NCI-H1436 treated with DMSO at 0.1 percent for 48 hours (cell line): Measurements from ENCODE around the gene RANBP17.

Experiments used
- DNase-seq: peaks from one replicate; lab custom pipeline; 2025; lab: John Stamatoyannopoulos, UW

Gene RANBP17

DNA sequence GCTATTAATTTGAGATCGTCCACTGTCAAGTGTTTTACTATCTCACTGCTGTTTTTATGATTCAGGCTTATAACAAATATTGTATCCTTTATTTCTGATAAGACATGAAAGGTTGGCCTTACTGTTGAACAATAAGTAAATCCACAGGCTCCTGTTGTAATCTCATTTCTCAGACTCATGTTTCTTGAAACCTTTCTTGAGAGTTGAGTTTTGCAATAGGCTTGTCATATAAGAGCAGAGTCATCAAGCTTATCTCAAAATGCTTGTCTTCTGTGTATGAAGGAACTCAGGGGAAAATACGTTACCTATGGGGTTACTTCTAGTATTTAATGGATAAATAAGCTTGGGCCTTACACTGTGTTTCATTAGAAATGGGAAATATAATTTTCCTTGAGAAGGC, 438.0 kb downstream of the RANBP17 start:
- DNase-seq: no peak

DNA sequence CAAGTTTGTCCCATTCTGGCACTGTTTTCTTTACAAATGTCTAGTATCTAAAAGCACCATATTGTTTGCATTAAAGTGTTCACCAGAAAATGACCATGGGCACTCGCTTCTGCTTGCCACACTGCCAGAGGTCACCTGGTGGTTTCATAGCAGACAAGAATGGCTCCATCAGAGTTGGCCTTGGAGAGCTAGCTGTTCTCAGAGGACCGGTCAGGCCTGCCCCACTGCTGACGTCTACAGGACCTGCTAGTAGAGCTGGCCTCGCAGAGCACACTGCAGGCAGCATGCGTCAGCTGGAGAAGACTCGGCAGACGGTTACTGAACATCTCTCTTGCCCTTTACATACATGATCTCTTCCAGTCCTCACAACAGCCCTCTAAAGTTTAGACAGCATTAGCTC, 438.5 kb downstream of the RANBP17 start:
- DNase-seq: no peak

DNA sequence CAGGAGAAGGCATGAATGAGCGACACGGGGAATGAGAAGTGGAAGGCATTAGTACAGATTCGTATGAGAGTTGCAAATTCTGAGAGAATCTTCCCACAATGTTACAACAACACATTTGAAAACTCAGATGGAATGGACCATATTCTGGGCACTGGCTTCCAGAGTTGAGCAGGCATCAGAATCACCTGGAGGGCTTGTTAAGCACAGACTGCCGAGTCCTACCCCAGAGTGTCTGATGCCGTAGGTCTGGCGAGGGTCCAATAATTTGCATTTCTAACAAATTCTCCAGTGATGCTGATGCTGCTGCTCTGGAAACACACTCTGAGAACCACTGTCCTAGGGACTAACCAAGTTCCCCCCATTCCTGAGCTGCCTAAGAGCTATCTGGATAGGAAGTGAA, 444.3 kb downstream of the RANBP17 start:
- no peak for DNase-seq

DNA sequence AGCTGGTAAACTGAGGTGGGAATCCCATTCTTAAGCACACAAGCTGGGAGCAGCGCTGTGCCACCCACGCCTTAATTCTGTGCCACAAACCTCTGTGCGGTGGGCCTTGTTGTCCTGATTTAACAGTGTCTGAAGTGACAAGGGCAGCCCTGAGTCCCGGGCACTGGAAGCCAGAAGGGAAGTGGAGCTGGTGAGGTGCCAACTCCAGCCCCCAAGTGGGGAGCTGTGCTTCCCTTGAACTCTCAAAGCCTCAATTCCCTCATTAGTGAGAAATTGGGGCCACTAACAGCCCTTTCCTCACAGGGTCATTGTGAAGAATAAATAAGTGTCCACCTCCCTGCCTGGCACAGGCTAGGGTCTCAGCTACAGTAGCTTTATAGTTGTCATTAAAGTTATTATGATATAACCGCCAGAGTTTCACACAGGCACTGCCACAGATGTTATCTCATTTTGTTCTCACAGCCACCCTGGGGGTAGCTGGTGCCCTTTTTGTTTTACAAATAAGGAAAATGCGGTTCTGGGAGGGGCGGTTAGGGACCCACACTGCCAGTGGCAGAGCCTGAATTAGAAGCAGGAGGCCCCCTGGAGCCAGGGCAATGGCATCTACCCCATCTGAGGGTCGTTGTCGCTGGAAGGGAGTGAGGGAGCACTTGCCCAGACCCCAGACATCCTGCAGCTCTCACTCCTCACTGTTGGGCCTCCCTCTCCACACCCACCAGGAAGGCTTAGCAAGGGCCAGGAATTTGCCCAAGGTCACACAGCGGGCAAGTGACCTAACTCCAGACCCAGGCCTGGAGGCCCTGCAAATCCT, 445.2 kb downstream of the RANBP17 start:
- DNase-seq: no peak

DNA sequence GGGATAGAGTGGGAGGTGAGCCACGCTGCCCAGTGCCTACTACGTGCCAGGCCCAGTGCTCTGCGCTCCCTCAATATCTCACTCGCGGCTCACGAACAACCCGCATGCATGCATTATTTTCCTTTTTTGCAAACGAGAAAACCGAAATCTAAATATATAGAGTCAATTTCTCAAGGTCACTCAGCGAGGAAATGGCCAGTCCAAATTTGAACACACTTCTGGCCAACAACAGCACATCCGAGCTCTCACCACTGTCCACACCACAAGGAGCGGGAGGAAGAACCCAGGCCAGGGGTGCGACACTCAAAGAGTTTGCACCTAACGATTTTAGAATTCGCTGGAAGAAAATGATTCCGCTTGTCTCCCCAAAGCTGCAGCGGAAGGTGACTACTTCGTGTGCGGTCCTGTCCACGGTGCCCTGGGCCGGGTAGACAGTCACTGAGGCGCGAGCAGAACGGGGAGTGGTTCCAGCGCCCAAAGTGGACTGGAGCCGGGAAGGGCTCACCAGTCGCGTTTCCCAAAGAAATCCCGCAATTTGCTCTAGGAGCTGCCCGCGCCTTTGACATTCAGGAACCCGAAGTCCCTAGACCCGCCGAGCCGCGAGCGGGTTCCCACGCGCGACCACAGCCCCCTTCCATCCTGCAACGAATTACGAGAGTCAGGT, 446.1 kb downstream of the RANBP17 start:
- DNase-seq: no peak

DNA sequence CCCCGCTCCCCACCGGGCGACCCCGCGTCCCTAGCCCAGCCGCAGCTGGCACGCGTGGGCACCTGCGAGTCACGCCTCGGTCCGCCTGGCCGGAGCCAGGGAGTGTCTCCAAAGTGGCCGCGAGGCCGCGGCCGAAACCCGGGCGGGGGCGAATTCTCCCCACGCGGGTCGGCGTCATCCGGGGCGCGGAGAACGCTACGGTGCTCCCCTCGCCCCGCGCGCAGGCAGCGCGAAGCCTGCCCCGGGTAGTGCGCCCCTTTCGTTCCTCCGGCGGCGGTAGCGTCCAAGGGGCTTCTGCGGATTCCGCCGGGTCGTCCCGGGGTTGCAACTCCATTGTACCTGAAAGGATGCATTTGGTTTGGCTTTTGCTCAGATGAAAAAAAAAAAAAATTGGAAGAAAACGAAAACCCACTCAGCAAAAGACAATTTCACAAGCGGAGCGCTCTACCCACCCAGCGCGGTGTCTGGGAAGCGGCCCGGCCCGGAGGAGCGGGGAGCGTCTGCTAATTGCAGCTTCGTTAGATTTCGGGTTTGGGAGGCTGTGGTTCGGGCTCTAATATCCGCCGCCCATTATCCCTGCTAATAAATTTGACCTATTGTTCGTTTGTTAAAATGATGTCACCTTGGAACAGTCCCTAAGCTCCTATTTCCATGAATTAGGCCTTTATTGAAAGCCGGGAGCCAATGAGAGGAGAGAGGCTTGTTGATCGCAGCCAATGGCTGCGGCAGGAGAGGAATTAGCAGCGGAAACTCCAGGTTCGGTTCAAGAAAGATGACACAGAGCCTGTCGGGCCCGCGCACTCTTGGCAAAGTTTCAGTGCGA, 446.8 kb downstream of the RANBP17 start, which contains the start of gene TLX3:
TLX3 (plus strand) TSS at position 796 of the 823 bp plus-strand sequence. CDS start 118 bp downstream, outside the sequence.
- DNase-seq: no peak

DNA sequence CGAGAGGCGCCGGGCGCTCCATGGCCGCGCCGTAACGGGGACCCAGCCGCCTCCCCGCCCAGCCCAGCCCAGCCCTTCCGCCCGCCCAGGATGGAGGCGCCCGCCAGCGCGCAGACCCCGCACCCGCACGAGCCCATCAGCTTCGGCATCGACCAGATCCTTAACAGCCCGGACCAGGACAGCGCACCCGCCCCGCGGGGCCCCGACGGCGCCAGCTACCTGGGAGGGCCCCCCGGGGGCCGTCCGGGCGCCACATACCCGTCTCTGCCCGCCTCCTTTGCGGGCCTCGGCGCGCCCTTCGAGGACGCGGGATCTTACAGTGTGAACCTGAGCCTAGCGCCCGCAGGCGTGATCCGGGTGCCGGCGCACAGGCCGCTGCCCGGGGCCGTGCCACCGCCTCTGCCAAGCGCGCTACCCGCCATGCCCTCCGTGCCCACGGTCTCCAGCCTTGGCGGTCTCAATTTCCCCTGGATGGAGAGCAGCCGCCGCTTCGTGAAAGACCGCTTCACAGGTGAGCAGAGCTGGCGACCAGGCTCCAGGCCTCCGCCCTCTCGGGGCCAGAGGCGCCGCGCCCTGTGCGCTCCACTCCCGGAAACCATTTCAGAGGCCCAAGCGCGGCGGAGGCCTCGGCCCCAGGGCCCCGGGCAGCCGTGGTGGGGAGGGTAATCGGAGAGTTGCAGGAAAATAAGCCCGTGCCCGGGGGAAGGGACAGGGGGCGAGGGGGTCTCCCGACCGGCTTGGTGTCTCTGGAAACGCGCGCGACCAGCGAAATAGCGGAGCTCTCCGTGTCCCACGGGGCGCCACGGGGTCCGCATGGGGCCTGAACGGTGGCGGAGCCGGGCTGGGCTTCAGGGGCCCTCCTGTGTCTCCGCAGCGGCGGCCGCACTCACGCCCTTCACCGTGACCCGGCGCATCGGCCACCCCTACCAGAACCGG, 447.7 kb downstream of the RANBP17 start:
- DNase-seq: no peak

DNA sequence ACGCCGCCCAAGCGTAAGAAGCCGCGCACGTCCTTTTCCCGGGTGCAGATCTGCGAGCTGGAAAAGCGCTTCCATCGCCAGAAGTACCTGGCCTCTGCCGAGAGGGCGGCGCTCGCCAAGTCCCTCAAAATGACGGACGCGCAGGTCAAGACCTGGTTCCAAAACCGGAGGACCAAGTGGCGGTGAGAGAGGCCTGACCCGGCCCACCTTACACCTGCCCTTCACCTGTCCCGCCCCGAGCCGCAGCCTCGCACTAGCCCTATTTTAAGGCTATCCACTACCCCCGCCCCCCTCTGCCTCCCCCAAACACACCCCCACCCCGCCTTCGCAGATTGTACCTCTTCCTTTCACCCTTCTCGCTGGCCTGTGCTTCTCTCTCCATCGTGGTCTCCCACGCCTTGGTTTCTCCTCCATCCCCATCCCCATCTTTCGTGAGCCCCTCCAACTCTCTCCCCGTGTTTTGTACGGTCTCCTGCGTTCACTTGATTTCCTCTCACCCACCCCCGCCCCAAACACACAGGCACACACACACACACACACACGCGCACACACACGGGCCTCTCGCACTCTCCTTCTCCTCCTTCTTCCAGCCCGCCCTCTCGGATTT, 448.5 kb downstream of the RANBP17 start:
- DNase-seq: no peak

DNA sequence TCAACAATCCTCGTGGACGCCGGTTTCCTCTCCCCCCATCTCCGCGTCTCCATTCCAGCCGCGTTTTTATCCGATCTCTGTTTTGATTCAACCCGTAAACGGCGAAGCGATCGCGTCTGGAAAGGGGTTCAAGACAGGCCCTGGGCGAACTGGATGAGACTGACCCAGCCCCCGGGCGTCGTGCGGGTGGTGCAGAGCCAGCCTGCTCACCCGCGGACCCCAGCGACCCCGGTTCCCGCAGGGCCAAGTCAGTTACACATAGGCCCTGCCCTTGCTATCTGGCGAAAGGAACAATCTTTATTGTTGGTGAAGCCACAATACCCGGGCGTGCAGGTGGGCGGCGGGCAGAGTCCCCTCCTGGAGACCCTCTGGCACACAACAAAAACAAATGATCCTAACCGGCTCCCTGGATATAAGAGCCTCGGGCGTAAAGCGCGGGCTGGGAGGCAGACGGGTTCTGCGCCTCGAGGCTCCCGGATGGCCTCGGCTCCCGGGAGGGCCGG, 449.1 kb downstream of the RANBP17 start:
- DNase-seq: no peak

DNA sequence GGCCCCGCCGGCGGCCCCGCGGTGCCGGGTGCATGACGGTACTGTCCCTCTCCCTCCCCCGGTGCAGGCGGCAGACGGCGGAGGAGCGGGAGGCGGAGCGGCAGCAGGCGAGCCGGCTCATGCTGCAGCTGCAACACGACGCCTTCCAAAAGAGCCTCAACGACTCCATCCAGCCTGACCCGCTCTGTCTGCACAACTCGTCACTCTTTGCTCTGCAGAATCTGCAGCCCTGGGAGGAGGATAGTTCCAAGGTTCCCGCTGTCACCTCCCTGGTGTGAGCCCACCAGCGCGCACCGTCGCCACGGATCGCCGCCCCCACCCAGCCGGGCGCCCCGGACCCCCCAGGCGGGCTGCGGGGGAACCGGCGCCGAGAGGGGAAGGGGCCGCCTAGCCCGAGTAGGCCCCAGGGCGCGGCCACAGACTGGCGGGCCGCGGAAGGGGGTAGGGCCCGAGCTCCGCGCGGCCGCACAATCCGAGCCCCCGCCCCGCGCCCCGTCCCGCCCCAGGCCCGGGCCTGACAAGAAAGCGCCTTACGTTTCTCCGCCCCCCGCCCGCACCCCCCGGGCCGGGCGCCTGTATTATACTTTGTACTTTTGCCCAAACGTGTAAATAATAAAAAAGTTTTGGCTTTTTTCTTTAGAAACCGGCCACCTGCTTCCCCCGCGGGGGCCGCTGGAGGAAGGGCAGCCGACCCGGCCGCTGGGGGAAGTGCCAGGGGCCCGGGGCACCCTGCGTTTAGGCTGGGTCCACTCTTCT, 449.7 kb downstream of the RANBP17 start:
- no peak for DNase-seq

DNA sequence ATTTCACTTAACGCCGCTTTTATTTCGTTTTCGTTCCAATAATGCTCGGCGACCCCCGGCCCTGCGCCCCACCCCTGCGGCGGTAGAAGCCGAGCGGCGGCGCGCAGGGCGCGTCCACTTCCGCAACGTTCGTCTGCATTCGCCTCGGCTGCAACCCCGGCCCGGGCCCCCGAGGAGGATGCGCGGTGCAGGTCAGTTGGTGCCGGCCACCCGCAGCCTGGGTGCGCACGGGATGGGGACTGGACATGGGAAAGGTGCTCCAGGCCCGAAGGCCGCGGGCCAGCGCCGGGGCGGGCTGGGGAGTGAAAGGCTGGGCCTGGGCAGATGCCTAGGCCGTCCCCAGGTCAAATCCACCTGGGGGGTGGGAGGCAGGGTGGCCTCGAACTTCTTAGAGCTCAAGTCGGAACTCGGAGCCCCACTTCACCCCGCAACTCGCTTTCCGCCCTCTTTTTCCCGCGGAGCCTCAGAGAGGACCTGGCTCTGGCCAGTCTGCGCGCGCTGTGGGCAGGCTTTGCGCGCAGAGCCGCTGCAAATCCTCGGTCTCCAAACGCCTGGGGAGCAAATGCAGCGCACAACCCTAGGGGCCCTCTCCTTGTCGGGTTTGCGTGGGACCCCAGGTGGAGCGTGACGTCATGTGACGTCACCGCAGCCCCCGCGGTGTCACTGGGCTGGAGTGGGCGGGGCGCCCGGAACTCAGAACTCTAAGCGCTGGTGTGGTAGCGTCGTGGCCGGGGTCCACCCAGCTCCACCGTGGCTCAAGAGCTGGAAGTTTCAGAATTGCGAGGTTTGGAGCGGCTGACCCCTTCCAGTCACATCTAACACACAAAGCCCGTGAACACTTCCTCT, 450.5 kb downstream of the RANBP17 start:
- DNase-seq: no peak

DNA sequence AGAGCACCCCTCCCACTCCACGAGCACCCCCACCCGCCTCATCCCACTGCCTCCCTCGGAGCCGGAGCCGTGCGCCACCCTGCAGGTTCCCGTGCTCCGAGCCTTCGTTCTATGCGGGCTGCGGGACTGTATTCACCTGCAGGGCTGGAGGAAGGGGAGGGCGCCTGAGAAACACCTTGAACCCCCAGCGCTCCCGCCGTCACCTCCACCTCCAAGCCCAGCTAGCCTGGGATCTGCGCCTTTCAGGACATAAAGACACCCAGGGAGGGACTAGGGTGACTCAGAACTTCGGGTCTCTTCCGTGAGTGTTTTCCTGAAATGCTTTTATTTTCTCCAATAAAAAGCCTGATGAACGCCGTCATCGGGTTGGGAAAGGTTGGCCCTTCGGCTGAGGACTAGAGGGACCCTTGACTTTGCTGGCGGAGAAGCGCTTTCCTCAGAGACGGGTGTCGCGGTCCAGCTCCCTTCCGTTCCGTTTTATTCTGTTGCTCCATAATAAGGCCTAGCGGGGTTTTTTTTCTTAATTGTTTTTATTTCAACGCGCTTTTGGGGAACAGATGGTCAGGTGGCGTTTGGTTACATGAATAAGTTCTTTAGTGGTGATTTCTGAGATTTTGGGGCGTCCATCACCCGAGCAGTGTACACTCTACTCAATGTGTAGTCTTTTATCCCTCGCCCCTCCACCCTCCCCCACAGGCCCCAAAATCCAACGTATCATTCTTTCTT, 451.8 kb downstream of the RANBP17 start:
- DNase-seq: no peak

DNA sequence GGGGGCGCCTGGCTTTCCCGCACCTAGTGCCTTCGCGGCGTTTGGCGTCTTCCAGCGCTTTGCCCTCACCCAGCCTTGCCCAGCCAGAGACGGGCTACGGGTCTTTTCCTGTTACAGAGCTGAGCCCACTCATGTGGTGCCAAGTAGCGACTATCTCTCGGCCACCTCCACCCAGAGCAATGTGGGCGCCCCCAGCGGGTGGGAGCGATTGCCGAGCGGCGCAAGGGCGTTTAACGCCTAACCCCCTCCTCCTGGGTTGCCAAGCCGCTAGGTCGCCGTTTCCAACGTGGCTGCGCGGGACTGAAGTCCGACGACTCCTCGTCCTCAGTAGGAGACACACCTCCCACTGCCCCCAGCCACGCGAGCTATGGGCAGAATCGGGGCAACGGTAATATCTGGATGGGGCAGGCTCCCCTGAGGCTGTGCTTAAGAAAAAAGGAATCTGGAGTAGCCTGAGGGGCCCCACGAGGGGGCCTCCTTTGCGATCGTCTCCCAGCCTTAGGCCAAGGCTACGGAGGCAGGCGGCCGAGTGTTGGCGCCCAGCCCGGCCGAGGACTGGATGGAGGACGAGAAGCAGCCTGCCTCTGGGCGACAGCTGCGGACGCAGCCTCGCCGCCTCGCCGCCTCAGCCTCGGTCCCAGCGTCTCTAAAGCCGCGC, 453.0 kb downstream of the RANBP17 start:
- DNase-seq: no peak

DNA sequence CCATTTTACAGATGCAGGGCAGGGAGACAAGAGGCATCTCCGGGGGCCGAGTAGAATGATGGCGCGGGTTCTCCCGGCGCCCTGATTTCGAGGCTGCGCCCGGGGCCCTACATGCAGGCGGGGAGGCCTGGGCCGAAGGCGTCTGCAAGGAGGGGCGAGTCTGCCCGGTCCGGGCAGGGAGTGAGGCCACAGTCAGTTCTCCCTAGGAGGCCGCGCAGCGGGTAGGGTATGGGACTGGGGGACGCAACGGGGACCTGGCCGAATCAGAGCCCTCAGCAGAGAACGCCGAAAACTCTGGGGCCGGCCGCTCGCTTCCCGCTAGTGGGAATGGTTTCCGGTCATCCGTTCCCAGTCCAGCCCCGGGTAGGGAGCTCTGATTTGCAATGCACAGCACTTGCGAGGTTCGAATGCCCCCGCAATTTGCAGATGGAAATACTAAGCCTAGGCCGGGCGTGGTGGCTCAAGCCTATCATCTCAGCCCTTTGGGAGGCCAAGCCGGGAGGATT, 453.6 kb downstream of the RANBP17 start:
- no peak for DNase-seq

DNA sequence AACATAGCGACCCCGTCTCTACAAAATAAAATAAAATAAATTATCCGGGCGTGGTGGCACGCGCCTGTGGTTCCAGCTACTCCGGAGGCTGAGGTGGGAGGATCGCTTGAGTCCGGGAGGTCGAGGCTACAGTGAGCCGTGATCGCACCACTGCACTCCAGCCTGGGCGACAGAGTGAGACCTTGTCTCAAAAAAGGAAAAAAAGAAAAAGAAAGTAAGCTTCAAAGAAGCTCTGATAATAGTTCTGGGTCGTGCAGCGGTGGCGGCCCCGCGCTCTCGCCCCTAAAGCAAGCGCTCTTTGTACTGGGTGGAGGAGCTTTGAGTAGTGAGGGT, 454.1 kb downstream of the RANBP17 start:
- DNase-seq: no peak

DNA sequence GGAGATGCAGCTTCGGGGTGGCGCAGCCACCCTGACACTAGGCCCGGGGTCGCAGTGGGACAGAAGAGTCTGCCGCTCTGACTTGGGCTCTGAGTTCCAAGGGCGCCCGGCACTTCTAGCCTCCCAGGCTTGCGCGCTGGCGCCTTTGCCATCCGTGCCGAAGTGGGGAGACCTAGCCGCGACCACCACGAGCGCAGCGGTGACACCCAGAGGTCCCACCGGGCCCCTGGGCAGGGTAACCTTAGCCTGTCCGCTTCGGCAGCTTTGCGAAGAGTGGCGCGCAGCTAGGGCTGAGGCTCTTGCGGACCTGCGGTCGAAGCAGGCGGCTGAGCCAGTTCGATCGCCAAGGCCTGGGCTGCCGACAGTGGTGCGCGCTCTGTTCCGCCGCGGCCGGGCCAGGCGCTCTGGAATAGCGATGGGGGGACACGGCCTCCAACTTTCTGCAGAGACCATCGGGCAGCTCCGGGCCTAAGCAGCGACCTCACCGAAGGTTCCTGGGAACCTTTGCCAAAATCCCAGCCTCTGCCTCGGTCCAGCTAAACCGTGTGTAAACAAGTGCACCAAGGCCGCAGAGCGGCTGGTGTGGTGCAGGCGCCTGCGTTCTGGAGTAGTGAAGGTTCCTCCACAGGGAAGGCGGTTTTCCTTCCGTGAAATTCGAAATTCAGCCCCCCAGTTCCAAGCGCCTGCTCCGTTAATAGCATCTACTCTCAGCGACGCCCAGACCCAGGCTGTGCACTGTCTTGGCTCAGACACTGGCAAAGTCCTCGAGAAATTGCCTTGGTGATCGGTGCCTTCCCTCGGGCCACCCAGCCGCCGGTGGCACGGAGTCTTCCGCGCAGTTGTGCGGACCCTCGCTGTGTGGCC, 454.7 kb downstream of the RANBP17 start:
- DNase-seq: no peak

DNA sequence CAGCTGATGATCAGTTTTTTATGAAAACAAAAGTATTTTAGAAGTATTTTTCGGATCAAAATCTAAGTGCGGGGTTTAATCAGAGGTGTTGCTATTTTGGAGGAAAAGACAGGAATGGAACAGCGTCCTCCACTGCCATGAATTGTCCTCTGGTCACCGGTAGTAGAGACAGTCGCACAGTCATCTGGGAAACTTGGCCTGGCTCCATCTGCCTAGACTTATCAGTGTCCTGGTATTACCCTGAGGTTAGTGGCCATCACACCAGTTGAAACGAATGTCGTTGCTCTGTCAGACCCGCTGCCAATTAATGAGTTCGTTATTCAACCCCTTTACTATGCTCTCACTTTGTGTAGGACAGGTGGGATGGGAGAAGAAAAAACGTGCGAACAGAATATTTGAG, 455.4 kb downstream of the RANBP17 start:
- no peak for DNase-seq
